Activated T-cell treated with anti-CD3 and anti-CD28 coated beads, Interleukin-2, amount 50 U/mL, for 48 hours (primary cell): ENCODE results near the gene TSPEAR.
A peak's percentile ranks its signal among the peaks of the same experiment; 100 is the strongest.

Experiments
- DNase-seq, 2 experiments: peaks; one replicate each; pipeline ENCODE4 v3.0.0-alpha.2; 2020

Gene TSPEAR

DNA sequence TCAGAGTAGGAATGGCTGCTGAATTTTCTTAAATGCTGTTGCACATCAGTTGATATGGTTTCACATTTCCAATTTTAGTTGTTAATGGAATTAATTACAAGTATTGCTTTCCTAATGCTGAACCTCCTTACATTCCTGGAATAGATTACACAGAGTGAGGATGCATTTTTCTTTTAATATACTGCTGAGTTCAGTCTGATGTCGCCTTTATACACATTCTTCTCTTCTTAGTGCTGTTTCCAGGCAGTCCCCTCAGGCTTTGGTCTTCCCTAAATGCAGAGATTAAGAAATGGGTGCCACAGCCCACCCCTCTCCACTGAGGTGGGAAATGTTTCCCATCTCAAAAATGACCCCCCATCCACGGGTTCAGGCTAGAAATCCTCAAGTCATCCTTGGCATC, 6.7 kb upstream of the TSPEAR start:
- DNase-seq: no peak

DNA sequence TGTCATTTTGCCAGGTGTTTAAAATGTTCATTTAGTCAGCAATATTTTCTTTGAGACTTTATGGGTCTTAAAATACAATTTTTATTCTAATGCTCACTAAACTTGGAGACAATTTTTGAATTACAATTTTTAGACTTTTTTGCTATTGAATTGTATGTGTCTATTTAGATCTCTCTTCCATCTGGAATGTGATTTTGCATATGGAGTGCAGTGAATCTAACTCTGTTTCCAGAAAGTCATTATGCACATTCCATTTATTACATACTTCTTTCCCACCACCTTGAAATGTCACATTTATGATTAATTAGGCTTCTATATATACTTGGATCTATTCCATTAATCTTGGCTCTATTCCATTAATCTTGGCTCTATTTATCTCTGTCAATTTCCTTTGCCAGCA, 5.6 kb upstream of the TSPEAR start:
- DNase-seq: no peak

DNA sequence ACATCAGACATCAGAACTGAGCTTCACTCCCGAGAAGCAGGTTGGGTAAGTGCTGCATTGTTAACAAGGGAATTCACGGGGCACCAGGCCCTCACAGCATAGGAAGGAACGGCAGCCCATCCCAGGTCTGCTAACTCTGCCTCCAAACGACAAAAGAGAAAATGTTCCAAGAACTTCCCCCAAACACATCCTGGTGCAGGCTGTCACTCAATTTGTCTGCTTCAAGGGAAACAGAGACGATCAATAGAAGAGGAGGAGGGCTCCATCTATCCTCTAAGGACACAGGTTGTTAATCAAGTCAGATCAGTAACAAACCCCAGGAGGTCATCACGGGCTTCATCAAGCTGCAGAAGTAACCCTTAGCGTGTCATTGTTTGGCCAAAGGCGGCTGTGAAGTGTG, 3.5 kb upstream of the TSPEAR start:
- no peak for DNase-seq

DNA sequence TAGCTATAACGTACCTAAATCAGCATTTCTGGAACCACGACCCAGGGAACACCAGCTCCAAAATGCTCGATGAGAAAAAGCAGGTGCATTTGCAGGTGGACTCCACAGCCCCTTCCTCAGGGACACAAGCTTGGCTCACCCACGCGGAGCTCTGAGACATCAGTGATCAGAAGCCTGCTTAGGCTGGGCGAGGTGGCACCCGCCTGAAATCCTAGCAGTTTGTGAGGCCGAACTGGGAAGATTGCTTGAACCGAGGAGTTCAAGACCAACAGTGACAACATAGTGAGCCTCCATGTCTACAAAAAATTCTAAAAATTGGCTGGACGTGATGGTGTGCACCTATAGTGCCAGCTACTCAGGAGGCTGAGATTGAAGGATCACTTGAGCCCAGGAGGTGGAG, 2.5 kb upstream of the TSPEAR start:
- DNase-seq: peak in 1 of 2 experiments; percentile 13

DNA sequence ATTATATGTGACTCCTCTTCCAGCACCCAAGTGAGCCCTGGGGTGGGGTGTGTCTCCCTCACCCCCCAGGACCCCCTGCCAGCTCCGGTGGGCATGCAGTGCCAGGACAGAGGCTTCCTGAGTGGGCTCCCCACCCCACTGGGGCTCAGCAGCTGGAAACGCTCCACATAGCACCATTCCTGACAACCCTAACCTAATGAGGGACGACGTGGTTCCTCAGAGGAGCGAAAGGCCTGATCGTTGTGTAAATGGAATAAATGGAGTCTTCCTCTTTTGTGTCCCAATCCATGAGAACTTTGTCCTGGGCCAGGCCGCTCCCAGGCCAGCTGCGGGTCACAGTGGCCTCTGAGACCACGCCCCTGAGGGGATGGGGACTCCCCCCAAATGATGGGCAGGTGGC, 1.8 kb upstream of the TSPEAR start:
- DNase-seq: no peak

DNA sequence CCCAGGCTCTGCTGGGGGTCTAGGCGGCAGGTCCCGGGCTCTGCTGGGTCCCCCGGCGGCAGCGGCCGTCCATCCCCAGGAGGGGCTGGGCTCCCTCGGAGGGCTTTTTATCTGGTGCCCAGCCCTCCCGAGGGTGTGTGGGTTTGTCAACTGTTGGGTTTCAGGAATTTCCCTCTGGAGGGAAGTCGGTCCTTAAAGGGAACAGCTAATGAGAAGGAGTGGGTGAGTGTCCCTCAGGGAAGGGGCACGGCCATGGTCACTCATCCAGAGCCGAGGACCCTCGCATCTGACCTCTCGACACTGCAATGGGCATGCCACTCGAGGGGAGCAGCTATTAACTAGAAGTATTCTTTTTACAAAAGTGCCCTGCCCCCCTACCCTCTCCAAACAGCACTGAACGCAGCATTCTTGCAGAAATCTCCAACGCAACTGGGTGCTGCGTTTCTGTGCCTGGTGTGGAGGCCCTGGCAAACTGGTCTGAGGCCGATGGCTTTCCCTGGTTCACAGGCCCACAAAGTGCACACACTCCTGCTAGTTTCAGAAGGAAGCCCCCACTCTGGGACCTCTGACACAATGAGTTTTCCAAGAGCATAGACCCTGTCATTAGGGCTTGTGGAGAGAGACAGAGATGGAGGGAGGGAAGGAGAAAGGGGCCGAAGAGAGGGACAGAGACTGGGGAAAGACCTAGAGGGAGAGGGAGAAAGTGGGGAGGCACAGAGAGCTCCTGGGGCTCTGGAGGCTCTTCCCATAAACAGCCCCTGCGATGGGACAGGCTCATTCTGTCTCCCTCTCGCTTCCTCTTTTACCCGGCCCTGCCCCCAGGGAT, 1.0 kb upstream of the TSPEAR start:
- no peak for DNase-seq

DNA sequence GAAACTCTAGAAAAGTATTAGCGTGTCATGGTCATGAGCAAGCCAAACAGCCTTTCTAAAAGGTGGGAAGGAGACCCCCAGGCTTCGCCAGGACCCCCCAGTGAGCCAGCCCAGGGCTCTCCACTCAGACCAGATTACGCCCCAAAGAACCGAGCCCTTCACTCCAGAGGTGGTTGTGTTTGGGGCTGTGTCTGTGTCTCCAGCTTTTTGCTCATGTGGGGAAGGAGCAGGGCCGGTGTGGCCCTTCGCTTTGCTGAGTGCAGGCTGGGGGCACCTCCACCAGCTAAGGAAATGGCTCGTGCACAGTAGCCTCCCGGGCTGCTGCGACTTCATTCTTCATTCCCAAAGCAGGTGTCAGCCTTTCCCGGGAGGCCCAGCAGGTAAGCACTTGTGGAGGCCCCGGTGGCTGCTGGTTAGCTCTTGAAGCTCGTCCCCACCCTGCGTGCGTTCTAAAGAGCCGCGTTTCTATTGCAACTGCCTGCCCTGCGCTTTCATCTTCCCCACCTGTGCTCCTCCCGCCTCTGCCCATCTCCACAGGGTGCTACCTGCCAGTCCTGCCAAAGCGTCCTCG, 531 bp downstream of the TSPEAR start:
- peak in 1 of 2 experiments; percentile 28 for DNase-seq

DNA sequence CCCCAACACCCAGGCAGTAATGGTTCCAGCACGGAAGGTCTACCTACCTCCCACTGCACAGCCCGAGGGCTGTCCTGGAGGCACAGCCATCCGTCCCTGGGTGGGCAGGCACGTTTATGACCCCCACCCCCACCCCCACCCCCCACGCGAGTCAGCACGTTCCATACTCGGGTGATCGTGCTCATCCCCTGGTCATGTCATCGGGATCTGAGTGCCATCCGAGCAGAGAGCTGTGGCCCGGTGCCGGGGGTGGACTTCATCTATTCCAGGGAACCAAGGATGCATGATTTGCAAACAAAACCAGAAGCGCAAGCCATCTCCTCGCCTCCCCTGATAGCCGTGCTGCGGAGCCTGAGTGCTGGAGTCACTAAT, 1.1 kb downstream of the TSPEAR start:
- peak in 1 of 2 experiments; percentile 26 for DNase-seq

DNA sequence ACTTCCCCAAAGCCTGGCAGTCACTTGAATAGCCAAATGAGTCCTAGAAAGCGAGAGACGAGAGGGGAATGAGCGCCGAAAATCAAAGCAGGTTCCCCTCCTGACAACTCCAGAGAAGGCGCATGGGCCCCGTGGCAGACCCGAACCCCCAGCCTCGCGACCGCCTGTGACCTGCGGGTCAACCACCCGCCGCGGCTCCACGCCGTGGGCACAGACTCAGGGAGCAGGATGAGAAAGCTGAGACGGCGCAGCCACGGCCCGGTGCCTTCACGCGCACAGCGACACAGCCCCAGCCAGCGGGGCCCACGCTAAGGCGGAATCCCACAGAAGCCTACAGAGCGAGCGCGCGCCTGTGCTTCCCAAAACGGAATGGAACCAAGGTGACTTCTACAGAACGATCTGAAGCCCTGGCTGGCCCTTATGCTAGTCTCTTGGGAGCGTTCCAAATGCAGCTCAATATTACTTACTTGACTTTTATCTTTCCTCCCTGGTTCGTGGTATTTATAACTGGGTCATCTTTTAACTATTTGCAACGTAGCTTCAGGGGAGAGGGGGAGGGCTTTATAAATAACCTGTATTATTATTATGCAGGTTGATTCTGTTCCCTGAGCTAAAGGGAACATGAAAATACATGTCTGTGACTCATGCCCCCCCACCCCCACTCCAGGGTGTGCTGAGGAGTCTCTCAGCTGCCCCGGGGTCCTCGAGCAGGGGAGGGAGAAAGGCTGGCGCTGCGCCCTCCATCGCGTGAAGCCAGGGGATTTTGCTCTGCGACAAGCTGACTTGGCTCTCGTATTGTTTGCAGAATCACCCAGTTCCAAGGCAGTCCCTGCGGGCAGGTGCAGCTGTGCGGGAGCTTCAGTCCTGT, 1.7 kb downstream of the TSPEAR start:
- peak in 1 of 2 experiments; percentile 29 for DNase-seq

DNA sequence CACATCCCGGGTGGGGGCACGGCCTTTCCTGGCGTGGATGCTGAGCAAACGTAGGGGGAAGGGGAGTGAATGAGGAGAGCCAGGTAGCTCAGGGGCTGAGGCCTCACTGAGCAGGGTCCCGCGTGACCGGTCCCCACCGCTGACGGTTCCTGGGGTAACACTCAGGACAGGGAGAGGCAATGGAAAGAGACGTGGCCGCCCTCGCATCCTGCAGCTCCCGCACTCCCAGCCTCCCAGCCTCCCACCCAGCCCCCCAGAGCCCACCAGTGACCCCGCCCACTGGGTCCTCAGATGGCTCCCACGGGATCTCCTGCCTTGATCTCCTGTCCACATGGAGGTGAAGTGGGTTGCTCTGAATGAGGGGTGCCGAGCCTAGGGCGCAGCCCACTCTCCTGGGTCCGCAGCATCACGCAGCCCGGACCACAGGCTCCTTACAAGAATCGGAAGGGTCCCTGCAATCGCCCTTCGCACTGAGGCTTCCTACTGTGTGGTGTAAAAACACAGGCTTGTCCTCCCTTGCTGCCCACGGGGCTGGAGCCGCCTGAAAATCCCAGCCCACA, 2.4 kb downstream of the TSPEAR start:
- DNase-seq: peak in 1 of 2 experiments; percentile 16

DNA sequence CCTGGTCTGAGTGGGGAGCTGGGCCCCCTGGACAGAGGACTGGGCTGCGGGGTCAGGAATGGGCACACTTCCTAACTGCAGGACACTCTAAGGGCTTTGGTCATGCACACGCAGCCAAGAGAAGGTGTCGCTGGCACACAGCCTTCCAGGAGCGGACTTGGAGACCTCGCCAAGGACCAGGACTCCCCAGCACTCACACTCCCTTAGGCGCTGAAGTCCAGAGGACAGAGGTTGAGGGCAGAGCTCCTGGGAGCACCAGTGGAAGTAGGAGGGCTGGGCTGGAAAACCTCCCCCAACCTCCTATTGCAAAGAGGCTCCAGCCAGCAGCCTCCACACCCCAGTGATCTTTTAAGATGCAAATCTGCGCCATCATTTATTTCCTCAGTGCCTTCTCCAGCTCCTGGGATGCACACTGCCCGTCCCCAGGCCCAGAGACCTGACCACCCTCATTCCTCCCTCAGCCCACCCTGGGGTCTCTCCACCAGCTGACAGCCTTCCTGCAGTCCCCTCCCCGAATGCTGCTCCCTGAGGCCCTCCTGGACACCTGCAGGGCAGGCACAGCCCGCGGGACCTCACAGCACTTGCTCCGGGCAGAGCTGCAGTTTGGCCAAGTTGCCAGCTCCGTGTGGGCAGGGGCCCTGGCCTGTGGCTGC, 3.0 kb downstream of the TSPEAR start:
- peak in 1 of 2 experiments; percentile 21 for DNase-seq

DNA sequence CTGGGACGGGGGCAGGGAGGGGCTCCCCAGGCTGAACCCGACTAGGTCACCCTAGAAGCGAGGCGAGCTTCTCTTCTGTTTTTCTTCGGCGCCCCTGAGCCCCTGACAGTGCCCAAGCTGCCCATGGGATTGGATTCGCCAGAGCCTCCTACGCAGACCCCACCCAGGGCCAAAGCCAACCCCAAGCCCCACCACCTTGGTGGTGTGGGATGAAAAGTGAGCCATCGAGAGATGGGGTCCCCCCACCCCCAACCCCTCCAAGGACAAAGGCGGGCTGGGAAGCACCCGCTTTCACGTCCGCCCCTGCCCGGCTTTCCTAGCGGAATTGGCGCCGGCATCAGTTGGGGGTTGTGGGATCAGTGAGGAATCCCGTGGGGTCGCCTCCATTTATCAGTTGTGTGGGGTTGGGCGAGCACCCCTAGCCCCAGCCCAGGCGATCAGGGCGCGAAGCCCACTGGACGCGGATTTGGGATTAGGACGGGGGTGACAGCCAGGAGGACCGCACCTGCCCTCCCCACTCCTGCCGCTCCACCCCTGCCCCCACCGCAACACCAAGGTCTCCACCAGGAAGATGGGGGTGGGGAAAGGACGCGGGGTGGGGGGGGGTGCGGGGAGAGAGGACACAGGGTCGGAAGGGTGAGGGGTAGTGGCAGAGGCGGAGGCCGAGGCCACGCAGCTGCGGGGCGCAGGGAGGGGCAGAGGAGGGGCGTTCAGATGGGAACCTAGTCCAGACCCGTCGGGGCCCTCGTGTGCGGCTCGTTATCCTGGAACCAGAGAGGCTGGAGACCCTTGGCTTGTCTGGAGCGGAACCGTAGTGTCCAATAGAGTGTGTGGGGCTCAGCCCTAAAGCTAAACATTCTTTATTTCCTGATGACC, 4.4 kb downstream of the TSPEAR start:
- peak in 1 of 2 experiments; percentile 13 for DNase-seq

DNA sequence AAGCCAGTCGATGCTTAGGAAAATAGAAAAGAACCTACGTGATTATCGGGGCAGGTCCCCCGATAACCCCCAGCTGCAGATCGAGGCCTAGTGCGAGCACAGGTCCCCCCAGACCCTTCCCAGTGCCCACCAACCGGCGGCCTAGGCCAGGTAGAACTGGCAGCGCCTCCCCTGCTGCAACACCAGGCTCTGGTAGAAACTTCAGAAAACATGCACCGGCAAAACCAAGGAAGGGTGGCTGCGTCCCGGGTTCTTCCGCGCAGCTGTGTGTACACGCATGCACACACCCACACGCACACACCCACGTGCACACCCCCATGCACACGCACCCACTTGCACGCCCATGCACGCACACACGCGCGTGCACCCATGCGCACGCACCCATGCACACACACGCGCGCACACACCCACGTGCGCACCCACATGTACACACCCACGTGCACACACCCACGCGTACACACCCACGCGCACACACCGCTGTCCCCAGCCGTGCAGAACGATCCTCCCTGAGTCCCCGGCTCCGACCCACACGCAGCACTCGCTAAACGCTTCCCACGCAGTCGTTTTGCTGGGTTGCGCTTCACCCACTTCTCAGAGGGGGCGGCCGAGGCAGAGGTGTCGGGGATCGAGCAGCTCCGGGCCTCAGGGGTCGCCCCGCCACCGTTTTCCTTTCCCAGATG, 5.2 kb downstream of the TSPEAR start:
- peak in 1 of 2 experiments; percentile 13 for DNase-seq

DNA sequence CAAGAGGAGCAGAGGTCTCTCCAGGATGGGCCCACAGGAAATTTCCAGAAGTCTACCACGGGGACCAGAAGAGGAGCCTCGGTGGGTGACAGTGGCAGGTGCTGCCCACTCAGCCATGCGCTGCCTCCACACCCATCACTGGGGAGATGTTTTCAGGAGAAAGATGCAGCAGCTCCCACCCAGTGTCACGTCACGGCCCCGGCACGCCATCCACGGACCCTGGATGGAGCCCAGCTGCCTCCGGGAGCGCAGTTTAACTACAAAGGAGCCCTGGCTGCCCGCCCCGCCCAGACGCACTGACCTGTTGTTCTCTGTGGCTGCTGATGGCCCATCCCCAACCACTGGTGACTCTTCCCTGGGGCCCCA, 6.8 kb downstream of the TSPEAR start:
- peak in 1 of 2 experiments; percentile 10 for DNase-seq

DNA sequence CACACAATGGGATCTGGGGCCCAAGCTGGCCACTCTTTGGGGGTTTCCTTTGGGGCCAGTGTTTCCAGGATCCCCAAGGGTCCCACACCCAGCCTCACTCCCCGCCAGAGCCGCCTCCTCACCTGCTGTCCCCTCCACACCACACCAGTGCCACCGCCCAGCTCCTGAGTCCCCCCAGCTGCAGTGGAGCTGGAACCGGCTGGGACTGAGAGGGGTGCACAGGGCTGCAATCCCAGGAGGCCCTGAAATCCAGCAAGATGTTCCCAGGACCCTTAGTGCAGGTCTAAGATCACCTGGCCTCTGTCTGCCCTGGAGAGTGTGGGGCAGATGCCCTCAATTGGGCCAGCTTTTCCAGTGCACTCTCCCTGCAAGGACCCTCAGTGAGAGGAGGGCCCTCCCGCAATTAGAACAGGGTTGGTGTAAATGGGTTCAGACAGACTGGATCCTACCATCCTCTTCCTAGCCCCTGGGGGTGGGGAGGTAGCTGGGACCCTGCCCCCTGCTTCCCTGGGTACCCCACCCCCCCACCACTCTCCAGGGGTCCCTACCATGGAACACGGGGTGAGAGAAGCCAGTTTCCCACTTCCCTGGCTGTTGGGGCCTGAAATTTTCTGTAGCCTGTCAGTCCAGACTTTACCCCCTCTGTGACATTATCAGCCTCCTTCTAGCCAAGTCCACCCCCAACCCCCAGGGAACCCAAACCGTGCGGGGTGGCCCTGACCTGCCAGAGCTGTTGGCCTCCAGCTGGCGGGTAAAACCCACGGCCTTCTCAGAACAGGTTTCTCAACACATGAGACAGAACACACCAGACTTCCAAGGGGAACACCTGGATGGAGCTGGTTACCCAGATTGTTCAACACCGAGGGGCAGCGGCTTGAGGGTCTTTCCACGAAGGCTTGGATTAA, 7.4 kb downstream of the TSPEAR start:
- no peak for DNase-seq

DNA sequence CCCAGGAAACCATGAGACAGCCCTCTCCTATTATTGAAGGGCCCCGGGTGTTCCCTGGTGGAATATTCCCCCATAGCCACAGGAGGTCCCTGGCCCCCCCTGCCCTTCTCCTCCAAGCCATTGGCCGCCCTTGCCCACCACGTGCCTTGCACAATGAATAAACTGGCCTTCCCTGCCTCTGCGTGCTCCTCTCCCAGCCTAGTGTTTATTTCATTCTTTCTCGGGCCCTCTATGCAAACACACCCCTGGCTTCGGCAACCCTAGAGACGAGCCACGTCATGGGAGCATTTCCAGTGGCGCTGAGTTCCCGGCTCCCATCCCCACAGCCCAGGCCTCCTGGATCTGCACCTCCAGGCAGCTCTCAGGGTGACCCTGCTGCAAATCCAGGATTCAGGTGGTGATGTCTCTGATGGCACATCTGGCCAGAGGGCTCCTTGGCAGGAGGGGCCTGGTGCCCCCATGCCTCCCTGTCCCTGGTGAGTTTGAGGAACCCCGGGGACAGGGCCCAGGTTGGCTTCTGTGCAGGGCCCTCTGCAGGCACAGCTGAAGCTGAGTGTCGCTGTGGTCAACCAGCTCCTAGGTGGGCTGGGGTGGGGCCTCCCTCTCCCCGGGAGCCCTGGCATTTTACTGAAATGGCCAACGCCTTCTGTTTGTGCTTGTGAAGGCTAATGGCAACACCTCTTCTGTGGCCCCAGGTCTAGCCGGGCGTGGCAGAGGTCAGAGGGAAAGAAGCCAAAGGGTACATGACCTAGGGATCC, 8.2 kb downstream of the TSPEAR start:
- DNase-seq: peak in 1 of 2 experiments; percentile 5

DNA sequence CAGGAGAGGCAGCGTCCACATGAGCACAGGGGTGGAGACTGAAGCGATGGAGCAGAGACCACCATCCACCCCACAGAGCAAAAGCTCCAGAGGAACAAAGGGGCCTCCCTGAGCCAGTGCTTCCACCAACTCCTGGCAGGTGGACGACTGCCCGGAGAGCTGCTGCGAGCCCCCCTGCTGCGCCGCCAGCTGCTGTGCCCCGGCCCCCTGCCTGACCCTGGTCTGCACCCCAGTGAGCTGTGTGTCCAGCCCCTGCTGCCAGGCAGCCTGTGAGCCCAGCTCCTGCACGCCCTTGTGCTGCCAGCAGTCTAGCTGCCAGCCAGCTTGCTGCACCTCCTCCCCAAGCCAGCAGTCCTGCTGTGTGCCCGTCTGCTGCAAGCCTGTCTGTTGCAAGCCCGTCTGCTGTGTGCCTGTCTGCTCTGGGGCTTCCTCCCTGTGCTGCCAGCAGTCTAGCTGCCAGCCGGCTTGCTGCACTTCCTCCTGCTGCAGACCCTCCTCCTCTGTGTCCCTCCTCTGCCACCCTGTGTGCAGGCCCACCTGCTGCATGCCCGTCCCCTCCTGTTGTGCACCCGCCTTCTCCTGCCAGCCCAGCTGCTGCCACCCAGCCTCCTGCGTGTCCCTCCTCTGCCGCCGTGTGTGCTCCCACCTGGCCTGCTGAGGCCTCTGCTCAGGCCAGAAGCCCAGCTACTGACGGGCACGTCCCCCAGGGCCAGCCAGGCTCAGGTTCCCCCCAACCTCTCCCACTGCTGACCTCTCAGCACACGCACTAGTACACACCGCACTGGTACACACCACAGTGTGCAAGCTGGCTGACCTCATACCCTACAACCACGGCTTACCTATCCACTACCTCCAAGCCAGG, 9.0 kb downstream of the TSPEAR start:
- no peak for DNase-seq

DNA sequence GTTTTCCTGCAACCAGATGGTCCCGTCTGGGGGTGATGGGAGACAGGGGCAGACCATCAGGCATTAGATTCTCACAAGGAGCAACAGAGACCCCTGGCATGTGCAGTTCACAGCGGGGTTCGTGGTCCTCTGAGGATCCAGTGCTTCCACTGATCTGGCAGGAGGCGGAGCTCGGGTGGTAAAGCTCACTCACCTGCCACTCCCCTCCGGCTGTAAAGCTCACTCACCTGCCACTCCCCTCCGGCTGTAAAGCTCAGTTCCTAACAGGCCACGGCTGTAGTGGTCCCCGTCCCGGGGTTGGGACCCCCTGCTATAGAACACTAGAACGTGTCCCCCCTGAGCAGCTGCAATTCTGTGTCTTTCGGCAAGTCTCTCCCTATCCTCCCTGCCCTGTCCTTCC, 9.8 kb downstream of the TSPEAR start:
- no peak for DNase-seq
